ENCODE data around the gene SIGLEC8.
"Not testable (repeated sequence)": the region's sequence is repeated elsewhere in the genome, so short reads cannot be mapped to it uniquely, and the experiment has no call there.

Gene SIGLEC8

GRCh38 chr19:51450730-51451307 is 7.4 kb downstream of the SIGLEC8 start:
- DNase-seq, result peak in 1 of 10 donors; percentile 2
- intact Hi-C loops (cut with DNase I), result no loop called here

- intact Hi-C loops (cut with DNase I), result no loop called here
- peak in 1 of 10 donors; percentile 57 for DNase-seq
Measured at GRCh38 chr19:51448411-51449016, 9.7 kb downstream of the SIGLEC8 start.

GRCh38 chr19:51448011-51448410 is 10.2 kb downstream of the SIGLEC8 start:
- peak in 1 of 10 donors; percentile 76 for DNase-seq
- intact Hi-C loops (cut with DNase I), result no loop called here

GRCh38 chr19:51447510-51447909 is 10.7 kb downstream of the SIGLEC8 start:
- intact Hi-C loops (cut with DNase I); DNase-seq: not testable (repeated sequence)

DNA sequence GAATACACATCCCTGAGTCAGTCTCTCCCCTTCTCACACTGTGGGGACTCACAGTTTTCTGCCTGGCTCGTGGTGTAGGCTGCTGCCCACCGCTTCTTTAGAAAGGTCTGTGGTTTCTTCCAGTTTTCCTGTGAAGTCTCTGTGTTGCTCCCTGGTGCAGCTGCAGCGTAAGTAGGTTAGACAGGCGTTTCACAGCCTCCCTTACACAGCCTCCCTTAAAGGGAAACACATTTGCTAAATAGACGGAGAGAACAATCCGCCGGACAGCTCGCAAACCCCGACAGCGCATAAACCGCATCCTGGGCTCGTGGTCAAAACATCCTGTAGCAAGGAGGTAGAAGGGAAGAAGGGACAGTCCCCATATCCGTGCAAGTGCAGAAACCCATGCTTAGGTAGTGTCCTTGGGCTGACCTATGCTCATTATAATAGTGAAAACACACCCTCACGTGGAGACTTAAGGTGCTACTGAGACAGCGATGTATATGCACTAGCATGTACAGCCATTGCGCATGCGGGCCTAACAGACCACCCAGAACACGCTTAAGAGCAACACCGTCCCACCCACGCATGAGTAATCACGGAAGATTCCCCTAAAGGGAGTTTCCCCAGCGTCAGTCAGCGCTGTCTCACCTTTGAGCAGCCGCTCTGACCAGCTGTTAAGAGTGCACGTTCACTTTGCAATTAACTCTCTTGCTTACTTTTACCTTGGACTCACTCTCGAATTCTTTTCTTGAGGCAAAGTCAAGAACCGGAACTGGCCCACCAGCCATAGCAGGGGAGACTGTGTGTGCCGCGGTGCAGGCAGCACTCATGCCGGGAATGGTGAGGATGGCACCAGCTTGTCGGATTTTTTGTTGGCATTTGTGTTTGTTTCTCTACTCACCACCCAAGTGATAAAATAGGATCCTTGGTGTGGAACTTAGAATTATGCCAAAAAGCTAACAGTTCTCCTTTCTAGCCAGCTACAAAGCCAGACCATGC is 16.6 kb downstream of the SIGLEC8 start:
- no peak for DNase-seq
- intact Hi-C loops (cut with DNase I), result no loop called here

DNA sequence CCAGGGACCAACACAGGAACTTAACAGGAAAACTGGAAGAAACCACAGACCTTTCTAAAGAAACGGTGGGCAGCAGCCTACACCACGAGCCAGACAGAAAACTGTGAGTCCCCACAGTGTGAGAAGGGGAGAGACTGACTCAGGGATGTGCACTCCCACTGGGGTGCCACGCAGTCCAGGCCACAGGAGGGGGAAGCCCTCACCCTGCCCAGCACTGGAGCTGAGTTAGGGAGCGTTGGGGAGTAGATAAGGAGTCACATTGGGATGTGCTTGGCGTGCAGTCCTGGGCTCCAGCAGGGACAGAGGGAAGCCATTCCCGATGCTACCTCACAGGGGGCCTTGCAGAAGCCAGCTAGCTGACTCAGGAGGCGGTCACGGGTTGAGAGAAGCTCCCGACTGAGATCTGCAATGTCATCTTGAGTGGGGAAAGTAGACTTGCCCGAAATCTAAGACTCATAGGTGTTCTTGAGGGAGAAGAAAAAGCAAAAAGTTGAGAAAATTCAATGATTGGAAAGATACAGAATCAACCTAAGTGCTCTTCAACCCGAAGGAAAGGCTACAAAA is 17.3 kb downstream of the SIGLEC8 start:
- peak in 1 of 10 donors; percentile 83 for DNase-seq
- intact Hi-C loops (cut with DNase I), result no loop called here

DNA sequence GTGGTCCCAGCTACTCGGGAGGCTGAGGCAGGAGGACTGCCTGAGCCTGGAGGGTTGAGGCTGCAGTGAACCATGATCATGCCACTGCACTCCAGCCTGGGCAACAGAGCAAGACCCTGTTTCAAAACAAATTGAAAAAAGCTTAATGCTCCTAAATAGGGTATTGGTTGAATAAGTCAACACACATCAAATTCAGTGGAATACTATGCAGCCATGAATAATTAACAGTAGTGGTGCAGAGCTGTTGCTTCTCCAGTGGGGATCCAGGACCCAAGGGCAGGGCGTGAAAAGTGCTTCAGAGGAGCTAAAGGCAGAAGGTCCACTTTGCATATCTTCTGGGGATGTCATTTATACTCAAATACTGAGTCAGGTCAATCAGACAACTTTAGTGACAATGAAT is 18.2 kb downstream of the SIGLEC8 start:
- intact Hi-C loops (cut with DNase I), result no loop called here
- no peak for DNase-seq

GRCh38 chr19:51439021-51439465 is 19.2 kb downstream of the SIGLEC8 start:
- intact Hi-C loops (cut with DNase I), result no loop called here
- DNase-seq, result no peak

GRCh38 chr19:51434456-51434855 is 23.8 kb downstream of the SIGLEC8 start:
- no peak for DNase-seq
- intact Hi-C loops (cut with DNase I), result no loop called here

GRCh38 chr19:51433043-51433442 is 25.2 kb downstream of the SIGLEC8 start:
- DNase-seq, result no peak
- intact Hi-C loops (cut with DNase I), result no loop called here

DNA sequence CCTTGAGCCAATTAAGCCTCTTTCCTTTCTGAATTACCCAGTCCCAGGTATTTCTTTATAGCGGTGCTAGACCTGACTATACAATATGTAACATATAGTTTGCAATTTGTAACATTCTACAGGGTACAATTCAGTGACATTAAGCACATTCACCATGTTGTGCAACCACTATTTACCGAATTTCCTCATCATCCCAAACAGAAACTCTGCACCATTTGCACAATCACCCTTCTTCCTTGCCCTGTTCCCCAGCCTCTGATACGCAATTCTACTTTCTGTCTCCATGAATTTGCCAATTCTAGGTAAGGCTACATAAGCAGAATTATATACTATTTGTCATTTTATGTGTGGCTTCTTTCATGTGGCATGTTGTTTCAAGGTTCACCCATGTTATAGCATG is 27.1 kb downstream of the SIGLEC8 start:
- no peak for DNase-seq
- intact Hi-C loops (cut with DNase I), result no loop called here

- intact Hi-C loops (cut with DNase I), result no loop called here
Measured at GRCh38 chr19:51430221-51430620, 28.0 kb downstream of the SIGLEC8 start.

DNA sequence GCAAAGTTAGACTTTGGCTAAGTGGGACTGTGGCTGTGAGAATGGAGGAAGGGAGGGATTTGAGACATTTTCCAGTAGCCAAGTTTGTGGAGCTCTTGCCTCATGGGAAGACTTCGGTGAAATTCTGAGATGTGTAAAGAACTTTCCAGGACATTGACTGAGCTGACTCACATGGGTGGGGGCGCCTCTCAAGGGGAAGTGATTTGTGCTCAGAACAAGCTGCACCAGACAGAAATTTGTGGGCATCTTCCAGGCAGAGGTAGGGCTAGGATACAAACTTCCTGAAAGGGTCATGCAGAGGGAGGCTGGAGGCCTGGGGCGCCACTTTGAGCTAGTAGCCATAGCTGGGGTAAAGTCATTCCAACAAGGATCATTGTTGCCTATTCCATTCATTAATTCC is 31.1 kb downstream of the SIGLEC8 start:
- intact Hi-C loops (cut with DNase I), result no loop called here
- DNase-seq, result no peak

More at GRCh38 chr19:51430221-51430620, 28.0 kb downstream of the SIGLEC8 start:
- peak in 1 of 10 donors; percentile 43 for DNase-seq

GRCh38 chr19:51422053-51422448 is 36.2 kb downstream of the SIGLEC8 start:
- peak in 9 of 10 donors; percentile 49 to 96 (median 80) for DNase-seq
- intact Hi-C loops (cut with DNase I), result no loop called here

GRCh38 chr19:51421229-51422052 is 36.8 kb downstream of the SIGLEC8 start:
- intact Hi-C loops (cut with DNase I), result no loop called here
- DNase-seq, result no peak

GRCh38 chr19:51420511-51420910 is 37.7 kb downstream of the SIGLEC8 start:
- intact Hi-C loops (cut with DNase I); DNase-seq: not testable (repeated sequence)

DNA sequence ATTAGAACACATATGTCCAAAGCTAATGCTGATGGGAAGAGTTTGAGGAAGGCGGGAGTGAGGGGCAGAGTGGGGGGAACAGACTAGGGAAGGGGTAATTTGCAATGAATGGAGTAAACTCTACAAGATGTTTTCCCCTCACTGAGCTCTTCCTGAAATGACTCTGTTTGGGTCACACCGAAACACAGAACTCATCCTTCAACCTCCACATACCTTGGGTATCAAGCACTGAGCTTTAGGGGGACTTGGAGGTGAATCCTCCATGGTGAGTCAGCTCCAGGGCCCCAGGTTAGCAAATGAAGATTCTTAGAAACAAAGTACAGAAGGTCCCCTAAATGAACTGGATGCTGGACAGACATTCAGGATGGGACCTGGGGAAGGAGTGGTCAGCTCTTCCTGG is 39.5 kb downstream of the SIGLEC8 start:
- DNase-seq, result no peak
- intact Hi-C loops (cut with DNase I), result no loop called here

- no peak for DNase-seq
- intact Hi-C loops (cut with DNase I), result no loop called here
Measured at GRCh38 chr19:51417810-51418157, 40.5 kb downstream of the SIGLEC8 start.

- peak in 4 of 10 donors; percentile 48 to 88 (median 85) for DNase-seq
Measured at GRCh38 chr19:51417107-51417809, 41.0 kb downstream of the SIGLEC8 start, which contains the start of gene SIGLEC10. Gene SIGLEC10, minus strand, starts transcription at chr19:51417642. Its CDS starts 61 bp downstream, at chr19:51417581.

More at GRCh38 chr19:51417107-51417809, 41.0 kb downstream of the SIGLEC8 start, which contains the start of gene SIGLEC10:
- intact Hi-C loops (cut with DNase I), result no loop called here
